Activated CD8-positive, alpha-beta memory T cell treated with anti-CD3 and anti-CD28 coated beads, Interleukin-2, amount 50 U/mL, for 1 hour (primary cell): Measurements from ENCODE around the gene TPM1.

Experiments
- DNase-seq: peaks from one replicate; pipeline ENCODE4 v3.0.0-alpha.2; 2020; ENCODE audit errors: extremely low read depth

Gene TPM1

GRCh38 chr15:63016234-63016633 is 26.3 kb upstream of the TPM1 start:
- DNase-seq: no peak

- no peak for DNase-seq
Measured at GRCh38 chr15:63018639-63019038, 23.9 kb upstream of the TPM1 start.

GRCh38 chr15:63019511-63020109 is 22.9 kb upstream of the TPM1 start:
- DNase-seq: no peak

GRCh38 chr15:63020128-63020527 is 22.4 kb upstream of the TPM1 start:
- DNase-seq: no peak

GRCh38 chr15:63020759-63021430 is 21.7 kb upstream of the TPM1 start:
- DNase-seq: no peak

- no peak for DNase-seq
Measured at GRCh38 chr15:63022181-63022580, 20.4 kb upstream of the TPM1 start.

- DNase-seq: no peak
Measured at GRCh38 chr15:63022663-63023062, 19.9 kb upstream of the TPM1 start.

- DNase-seq: no peak
Measured at GRCh38 chr15:63023351-63023945, 19.1 kb upstream of the TPM1 start.

GRCh38 chr15:63025460-63025859 is 17.1 kb upstream of the TPM1 start:
- no peak for DNase-seq

- no peak for DNase-seq
Measured at GRCh38 chr15:63027646-63028045, 14.9 kb upstream of the TPM1 start.

GRCh38 chr15:63028442-63029110 is 14.0 kb upstream of the TPM1 start:
- DNase-seq: no peak

- no peak for DNase-seq
Measured at GRCh38 chr15:63029676-63030075, 12.9 kb upstream of the TPM1 start.

GRCh38 chr15:63030101-63030551 is 12.4 kb upstream of the TPM1 start:
- no peak for DNase-seq

GRCh38 chr15:63034578-63034977 is 8.0 kb upstream of the TPM1 start:
- DNase-seq: no peak

GRCh38 chr15:63035253-63035652 is 7.3 kb upstream of the TPM1 start:
- no peak for DNase-seq

- no peak for DNase-seq
Measured at GRCh38 chr15:63035977-63036376, 6.6 kb upstream of the TPM1 start.

- DNase-seq: no peak
Measured at GRCh38 chr15:63037976-63038720, 4.4 kb upstream of the TPM1 start.

- no peak for DNase-seq
Measured at GRCh38 chr15:63038926-63039673, 3.4 kb upstream of the TPM1 start.

- no peak for DNase-seq
Measured at GRCh38 chr15:63039811-63040210, 2.7 kb upstream of the TPM1 start.

GRCh38 chr15:63040509-63040908 is 2.0 kb upstream of the TPM1 start:
- no peak for DNase-seq

- DNase-seq: no peak
Measured at GRCh38 chr15:63040954-63041353, 1.6 kb upstream of the TPM1 start.
